ENCODE data around the gene FKBP14. TPM values are rescaled to one million over a fixed set of nuclear protein-coding genes. Genes with fewer than 3 reads are reported as not detected.

The FKBP14 gene
- total and polyA plus RNA-seq, 3 donors from 2014 or later: 7.3 to 8.8 (median 7.8) TPM

DNA sequence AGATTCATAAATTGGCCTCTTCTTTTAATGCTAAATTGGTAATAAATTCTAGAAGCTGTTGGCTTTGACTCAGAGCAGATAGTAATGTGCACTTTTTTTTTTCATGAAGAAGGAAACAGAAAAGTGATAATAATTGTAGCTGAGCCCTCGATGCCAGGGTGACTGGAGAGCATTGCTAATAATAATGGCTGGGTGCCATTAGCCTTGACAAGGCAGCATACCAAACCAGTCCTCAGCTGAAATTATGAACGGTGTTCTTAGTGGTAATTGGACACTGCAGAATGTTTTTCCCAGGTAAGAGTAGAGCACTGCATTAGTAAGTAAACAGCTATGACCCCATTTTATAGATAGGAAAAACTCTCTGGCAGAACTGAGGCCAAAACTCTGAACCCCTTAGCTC, 20.6 kb upstream of the FKBP14 start:
- WGBS, 2 donors: 56 to 73% methylated on average over 2 of the region's 2 CpGs
- Histone ChIP-seq H3K36me3 (ENCODE audit: low read depth, missing control alignments) (no peaks in the 10 kb centered on the region), H3K4me1 (no peaks in the 10 kb centered on the region), H3K27me3 (no peaks in the 10 kb centered on the region), H3K4me3 (no peak overlapping the region), H3K27ac (no peak overlapping the region), H3K9me3 (no peaks in the 10 kb centered on the region)
- intact Hi-C loops (cut with DNase I; ENCODE audit: low total_unique reads): no loop called here
- TF ChIP-seq POLR2A (IDR thresholded peaks at IDR 0.05): no peak
- TF ChIP-seq, protein P1, sequence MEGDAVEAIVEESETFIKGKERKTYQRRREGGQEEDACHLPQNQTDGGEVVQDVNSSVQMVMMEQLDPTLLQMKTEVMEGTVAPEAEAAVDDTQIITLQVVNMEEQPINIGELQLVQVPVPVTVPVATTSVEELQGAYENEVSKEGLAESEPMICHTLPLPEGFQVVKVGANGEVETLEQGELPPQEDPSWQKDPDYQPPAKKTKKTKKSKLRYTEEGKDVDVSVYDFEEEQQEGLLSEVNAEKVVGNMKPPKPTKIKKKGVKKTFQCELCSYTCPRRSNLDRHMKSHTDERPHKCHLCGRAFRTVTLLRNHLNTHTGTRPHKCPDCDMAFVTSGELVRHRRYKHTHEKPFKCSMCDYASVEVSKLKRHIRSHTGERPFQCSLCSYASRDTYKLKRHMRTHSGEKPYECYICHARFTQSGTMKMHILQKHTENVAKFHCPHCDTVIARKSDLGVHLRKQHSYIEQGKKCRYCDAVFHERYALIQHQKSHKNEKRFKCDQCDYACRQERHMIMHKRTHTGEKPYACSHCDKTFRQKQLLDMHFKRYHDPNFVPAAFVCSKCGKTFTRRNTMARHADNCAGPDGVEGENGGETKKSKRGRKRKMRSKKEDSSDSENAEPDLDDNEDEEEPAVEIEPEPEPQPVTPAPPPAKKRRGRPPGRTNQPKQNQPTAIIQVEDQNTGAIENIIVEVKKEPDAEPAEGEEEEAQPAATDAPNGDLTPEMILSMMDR (IDR thresholded peaks at IDR 0.05): no peak
- no peak for DNase-seq

DNA sequence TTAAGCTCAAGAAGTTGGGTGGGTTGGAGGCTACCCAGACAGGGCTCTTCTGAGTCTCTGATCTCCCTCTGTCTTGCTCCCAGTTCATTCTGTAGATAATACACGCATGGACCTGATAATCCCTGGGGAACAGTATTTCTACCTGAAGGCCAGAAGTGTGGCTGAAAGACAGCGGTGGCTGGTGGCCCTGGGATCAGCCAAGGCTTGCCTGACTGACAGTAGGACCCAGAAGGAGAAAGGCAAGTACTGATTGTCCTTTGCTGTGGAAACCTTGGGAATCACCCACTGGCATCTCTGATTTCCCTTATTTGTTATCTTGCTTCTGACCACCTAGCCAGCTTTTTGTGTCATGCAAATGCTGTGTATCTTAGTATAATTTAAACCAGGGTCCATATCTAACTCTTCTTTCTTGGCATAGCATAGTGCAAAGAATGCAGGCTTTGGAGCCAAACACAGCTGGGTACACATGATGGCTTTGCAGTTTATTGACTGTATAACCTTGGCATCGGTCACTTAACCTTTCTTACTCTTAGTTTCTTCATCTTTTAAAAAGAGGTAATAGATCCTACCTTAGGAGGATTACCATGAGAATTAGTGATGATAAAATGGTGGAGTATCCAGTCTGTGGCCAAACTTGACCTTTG, 19.7 kb upstream of the FKBP14 start:
- WGBS, 2 donors: 82 to 88% methylated on average over 3 of the region's 3 CpGs

DNA sequence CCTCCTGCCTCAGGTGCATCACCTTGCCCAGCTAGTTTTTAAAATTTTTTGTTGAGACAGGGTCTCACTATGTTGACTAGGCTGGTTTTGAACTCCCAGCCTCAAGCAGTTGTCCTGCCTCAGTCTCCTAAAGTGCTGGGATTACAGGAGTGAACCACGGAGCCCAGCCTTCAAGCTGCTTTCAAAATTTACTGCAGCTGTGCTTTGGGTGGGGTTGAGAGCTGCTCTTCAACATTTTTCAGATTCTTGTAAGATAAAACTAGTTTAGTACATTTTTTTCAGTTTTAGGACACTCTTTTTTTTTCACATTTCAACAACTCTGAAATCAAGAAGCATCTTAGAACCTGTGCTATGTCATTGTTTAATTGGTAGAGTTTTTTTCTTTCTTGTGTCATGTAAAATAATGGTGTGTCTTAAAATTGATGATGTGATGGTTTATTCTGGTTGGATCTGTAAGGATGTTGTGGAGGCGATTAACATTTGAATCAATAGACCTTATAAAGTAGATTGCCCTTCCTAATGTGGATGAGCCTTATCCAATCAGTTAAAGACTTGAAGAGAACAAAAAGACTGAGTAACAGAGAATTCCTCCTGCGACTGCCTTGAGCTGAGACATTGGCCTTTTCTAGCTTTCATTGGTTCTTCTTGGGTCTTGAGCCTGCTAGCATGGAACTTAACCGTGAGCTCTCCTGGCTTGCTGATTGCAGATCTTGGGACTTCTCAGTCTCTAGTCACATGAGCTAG, 15.2 kb upstream of the FKBP14 start:
- TF ChIP-seq, protein P1 (IDR thresholded peaks at IDR 0.05): no peak
- TF ChIP-seq POLR2A (IDR thresholded peaks at IDR 0.05): no peak
- Histone ChIP-seq H3K27me3 (no peaks in the 10 kb centered on the region), H3K4me1 (no peaks in the 10 kb centered on the region), H3K4me3 (no peak overlapping the region), H3K9me3 (no peaks in the 10 kb centered on the region), H3K36me3 (ENCODE audit: low read depth, missing control alignments) (no peaks in the 10 kb centered on the region), H3K27ac (no peak overlapping the region)
- intact Hi-C loops (cut with DNase I; ENCODE audit: low total_unique reads): no loop called here
- no peak for DNase-seq
- WGBS, 2 donors: 82 to 89% methylated on average over 4 of the region's 4 CpGs

More for the DNA sequence above, 19.7 kb upstream of the FKBP14 start:
- no peak for TF ChIP-seq POLR2A (IDR thresholded peaks at IDR 0.05)
- TF ChIP-seq, protein P1 (IDR thresholded peaks at IDR 0.05): no peak
- no peak overlapping the region for H3K27ac ChIP-seq
- DNase-seq: no peak
- no peaks in the 10 kb centered on the region for H3K27me3 ChIP-seq
- no peaks in the 10 kb centered on the region for H3K36me3 ChIP-seq (ENCODE audit: low read depth, missing control alignments)
- H3K4me1 ChIP-seq: no peaks in the 10 kb centered on the region
- intact Hi-C loops (cut with DNase I; ENCODE audit: low total_unique reads): no loop called here
- H3K9me3 ChIP-seq: no peaks in the 10 kb centered on the region
- H3K4me3 ChIP-seq: no peak overlapping the region

DNA sequence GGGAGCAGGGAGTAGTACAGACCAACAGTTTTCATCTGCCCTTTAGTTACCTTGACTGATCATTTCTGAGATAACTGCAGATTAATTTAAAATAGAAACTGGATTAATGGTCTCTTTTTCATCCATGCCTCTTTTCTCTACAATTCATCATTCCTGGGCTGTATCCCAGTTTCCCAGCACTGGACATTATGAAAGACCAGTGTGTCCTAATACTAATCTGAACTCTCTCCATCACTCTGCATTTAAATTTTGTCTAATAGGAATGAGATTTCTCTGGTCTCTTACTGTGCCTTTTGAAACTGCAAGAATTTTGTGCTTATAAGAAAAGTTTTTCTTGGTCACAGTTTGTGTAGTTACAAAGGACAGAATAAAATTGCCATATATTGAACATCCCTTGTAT, 14.4 kb upstream of the FKBP14 start:
- TF ChIP-seq, protein P1 (IDR thresholded peaks at IDR 0.05): no peak
- no peak for TF ChIP-seq POLR2A (IDR thresholded peaks at IDR 0.05)
- Histone ChIP-seq H3K9me3 (no peaks in the 10 kb centered on the region), H3K4me1 (no peaks in the 10 kb centered on the region), H3K36me3 (ENCODE audit: low read depth, missing control alignments) (no peaks in the 10 kb centered on the region), H3K27ac (no peak overlapping the region), H3K4me3 (no peak overlapping the region), H3K27me3 (no peaks in the 10 kb centered on the region)
- intact Hi-C loops (cut with DNase I; ENCODE audit: low total_unique reads): no loop called here
- no peak for DNase-seq
